ENCODE results near the gene ACVR1B. TPM values are rescaled to one million over a fixed set of nuclear protein-coding genes. Genes with fewer than 3 reads are reported as not detected.

The ACVR1B gene
- total and polyA plus RNA-seq, 9 of the 15 experiments (the other 6 are each of a cell fraction or from before 2014, with no cell fraction given) = 0.97 to 15.1 (median 6.8) TPM

DNA sequence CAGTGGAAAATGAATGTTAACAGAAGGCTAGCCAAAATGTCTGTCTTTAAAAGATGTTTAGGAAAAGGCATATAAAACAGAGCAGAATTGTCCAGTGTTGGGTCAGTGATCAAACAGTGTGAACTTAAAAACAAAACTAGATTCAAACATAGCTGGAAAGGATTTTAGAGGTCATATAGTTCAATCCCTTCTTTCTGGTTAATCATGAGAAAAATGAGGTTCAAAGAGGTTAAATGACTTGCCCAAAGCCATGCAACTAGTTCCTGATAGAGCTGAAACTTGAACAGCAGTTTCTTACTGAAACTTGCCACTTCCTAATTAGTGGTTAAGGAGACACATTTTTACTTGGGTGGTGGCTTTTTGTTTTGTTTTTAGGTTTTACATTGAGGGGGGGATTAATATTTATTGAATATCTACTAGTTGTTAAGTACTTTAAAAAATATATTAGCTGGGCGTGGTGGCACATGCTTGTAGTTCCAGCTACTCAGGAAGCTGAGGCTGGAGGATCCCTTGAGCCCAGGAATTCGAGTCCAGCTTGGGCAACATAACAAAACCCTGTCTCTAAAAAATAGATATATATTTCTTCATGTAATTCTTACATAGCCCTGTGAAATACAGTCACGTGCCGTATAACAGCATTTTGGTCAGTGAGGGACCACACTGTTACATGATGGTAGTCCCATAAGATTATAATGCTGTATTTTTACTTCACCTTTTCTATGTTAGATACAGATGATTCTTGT is 20.4 kb downstream of the ACVR1B start (continued):
- TF ChIP-seq, protein P1, sequence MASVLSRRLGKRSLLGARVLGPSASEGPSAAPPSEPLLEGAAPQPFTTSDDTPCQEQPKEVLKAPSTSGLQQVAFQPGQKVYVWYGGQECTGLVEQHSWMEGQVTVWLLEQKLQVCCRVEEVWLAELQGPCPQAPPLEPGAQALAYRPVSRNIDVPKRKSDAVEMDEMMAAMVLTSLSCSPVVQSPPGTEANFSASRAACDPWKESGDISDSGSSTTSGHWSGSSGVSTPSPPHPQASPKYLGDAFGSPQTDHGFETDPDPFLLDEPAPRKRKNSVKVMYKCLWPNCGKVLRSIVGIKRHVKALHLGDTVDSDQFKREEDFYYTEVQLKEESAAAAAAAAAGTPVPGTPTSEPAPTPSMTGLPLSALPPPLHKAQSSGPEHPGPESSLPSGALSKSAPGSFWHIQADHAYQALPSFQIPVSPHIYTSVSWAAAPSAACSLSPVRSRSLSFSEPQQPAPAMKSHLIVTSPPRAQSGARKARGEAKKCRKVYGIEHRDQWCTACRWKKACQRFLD (CRISPR knock-in tag; IDR thresholded peaks at IDR 0.05) = 0 out of 2 replicates have a peak, but pooled peaks have one; percentile 10
- TF ChIP-seq STAG1 (CRISPR knock-in tag; IDR thresholded peaks at IDR 0.05; ENCODE audit: borderline replicate concordance) = no peak

DNA sequence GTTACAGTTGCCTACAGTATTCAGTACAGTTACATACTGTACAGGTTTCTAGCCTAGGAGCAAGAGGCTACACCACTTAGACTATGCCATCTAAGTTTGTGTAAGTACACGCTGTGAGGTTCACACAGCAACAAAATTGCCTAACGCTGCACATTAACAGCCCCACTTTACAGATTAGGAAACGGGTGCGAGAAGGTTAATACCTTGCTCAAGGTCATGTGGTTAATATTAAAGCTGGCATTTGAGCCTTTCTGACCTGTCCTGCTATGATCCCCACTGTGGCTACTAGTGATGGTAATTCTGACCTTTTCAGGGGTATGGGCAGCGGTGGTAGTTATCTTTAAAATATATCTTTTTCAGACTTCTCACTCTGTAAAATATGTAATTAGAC is 20.9 kb downstream of the ACVR1B start:
- ChIA-PET CTCF (ENCODE audit: low intra/inter-chr PET ratio) (no interaction called here), POLR2A (interaction anchor here (0.5 to 1.1 kb wide), 2 partner anchors 12 to 93 kb away, joined by 3 to 4 read pairs; no protein-coding TSS in a partner anchor)
- DNase-seq (ENCODE audit: extremely low read depth in 1 of 4, low spot score in 3 of 4) (no peak), FAIRE-seq (no peak), ATAC-seq (peak; percentile 29)
- peak overlapping the region; percentile 55 for H3K4me2 ChIP-seq (ENCODE audit: insufficient read depth, low read length)
- peaks cover 24% of the 10 kb centered on the region; the same call in 2 of the 3 replicates for H3K79me2 ChIP-seq (ENCODE audit: control insufficient read depth, insufficient read depth, low read length)
- peaks cover 5% of the 10 kb centered on the region for H3K9me1 ChIP-seq (ENCODE audit: control insufficient read depth, insufficient read depth, low read length)
- peak overlapping the region; percentile 34; the same call in 1 of the 3 replicates for H3K27ac ChIP-seq (ENCODE audit: extremely low read depth, low read depth, low read length)
- H4K20me1 ChIP-seq (replicated peaks; ENCODE audit: control insufficient read depth, insufficient read depth, low read length) = peaks cover 36% of the 10 kb centered on the region
- intact Hi-C loops (cut with micrococcal nuclease) (no loop called here), in situ Hi-C loops (cut with MboI) (no loop called here)
- no peaks in the 10 kb centered on the region for H3K27me3 ChIP-seq (ENCODE audit: control insufficient read depth in 2 of 2, insufficient read depth in 2 of 2, low read length in 2 of 2)
- H3K4me1 ChIP-seq (replicated peaks in 1 of 2; ENCODE audit: control insufficient read depth in 2 of 2, insufficient read depth in 2 of 2, low read length in 2 of 2) = peaks cover 10 to 47% of the 10 kb centered on the region in 2 experiments; a peak in 4 of 5 replicates
- H3K9me3 ChIP-seq (replicated peaks; ENCODE audit: control insufficient read depth, insufficient read depth, low read depth, low read length) = no peaks in the 10 kb centered on the region
- H3K36me3 ChIP-seq (ENCODE audit: control insufficient read depth, insufficient read depth, low read length) = peaks cover 23% of the 10 kb centered on the region; the same call in 2 of the 3 replicates
- no TSS peak for BruUV-seq (replicated peaks)
- WGBS (ENCODE audit: insufficient coverage, low coverage, missing lambda C conversion rate) = 0% methylated on average over 5 of the region's 5 CpGs
- H3K9ac ChIP-seq (ENCODE audit: insufficient read depth in 1 of 2, low read depth in 2 of 2, low read length in 2 of 2) = no peak overlapping the region
- no peak overlapping the region for H3K4me3 ChIP-seq
- H2AFZ ChIP-seq (ENCODE audit: low read depth, low read length) = no peak overlapping the region
- TF ChIP-seq, protein P2, sequence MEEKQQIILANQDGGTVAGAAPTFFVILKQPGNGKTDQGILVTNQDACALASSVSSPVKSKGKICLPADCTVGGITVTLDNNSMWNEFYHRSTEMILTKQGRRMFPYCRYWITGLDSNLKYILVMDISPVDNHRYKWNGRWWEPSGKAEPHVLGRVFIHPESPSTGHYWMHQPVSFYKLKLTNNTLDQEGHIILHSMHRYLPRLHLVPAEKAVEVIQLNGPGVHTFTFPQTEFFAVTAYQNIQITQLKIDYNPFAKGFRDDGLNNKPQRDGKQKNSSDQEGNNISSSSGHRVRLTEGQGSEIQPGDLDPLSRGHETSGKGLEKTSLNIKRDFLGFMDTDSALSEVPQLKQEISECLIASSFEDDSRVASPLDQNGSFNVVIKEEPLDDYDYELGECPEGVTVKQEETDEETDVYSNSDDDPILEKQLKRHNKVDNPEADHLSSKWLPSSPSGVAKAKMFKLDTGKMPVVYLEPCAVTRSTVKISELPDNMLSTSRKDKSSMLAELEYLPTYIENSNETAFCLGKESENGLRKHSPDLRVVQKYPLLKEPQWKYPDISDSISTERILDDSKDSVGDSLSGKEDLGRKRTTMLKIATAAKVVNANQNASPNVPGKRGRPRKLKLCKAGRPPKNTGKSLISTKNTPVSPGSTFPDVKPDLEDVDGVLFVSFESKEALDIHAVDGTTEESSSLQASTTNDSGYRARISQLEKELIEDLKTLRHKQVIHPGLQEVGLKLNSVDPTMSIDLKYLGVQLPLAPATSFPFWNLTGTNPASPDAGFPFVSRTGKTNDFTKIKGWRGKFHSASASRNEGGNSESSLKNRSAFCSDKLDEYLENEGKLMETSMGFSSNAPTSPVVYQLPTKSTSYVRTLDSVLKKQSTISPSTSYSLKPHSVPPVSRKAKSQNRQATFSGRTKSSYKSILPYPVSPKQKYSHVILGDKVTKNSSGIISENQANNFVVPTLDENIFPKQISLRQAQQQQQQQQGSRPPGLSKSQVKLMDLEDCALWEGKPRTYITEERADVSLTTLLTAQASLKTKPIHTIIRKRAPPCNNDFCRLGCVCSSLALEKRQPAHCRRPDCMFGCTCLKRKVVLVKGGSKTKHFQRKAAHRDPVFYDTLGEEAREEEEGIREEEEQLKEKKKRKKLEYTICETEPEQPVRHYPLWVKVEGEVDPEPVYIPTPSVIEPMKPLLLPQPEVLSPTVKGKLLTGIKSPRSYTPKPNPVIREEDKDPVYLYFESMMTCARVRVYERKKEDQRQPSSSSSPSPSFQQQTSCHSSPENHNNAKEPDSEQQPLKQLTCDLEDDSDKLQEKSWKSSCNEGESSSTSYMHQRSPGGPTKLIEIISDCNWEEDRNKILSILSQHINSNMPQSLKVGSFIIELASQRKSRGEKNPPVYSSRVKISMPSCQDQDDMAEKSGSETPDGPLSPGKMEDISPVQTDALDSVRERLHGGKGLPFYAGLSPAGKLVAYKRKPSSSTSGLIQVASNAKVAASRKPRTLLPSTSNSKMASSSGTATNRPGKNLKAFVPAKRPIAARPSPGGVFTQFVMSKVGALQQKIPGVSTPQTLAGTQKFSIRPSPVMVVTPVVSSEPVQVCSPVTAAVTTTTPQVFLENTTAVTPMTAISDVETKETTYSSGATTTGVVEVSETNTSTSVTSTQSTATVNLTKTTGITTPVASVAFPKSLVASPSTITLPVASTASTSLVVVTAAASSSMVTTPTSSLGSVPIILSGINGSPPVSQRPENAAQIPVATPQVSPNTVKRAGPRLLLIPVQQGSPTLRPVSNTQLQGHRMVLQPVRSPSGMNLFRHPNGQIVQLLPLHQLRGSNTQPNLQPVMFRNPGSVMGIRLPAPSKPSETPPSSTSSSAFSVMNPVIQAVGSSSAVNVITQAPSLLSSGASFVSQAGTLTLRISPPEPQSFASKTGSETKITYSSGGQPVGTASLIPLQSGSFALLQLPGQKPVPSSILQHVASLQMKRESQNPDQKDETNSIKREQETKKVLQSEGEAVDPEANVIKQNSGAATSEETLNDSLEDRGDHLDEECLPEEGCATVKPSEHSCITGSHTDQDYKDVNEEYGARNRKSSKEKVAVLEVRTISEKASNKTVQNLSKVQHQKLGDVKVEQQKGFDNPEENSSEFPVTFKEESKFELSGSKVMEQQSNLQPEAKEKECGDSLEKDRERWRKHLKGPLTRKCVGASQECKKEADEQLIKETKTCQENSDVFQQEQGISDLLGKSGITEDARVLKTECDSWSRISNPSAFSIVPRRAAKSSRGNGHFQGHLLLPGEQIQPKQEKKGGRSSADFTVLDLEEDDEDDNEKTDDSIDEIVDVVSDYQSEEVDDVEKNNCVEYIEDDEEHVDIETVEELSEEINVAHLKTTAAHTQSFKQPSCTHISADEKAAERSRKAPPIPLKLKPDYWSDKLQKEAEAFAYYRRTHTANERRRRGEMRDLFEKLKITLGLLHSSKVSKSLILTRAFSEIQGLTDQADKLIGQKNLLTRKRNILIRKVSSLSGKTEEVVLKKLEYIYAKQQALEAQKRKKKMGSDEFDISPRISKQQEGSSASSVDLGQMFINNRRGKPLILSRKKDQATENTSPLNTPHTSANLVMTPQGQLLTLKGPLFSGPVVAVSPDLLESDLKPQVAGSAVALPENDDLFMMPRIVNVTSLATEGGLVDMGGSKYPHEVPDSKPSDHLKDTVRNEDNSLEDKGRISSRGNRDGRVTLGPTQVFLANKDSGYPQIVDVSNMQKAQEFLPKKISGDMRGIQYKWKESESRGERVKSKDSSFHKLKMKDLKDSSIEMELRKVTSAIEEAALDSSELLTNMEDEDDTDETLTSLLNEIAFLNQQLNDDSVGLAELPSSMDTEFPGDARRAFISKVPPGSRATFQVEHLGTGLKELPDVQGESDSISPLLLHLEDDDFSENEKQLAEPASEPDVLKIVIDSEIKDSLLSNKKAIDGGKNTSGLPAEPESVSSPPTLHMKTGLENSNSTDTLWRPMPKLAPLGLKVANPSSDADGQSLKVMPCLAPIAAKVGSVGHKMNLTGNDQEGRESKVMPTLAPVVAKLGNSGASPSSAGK (IDR thresholded peaks at IDR 0.05) = 0 out of 2 replicates have a peak, but pooled peaks have one; percentile 5
- no peak for TF ChIP-seq ZNF695 (CRISPR knock-in tag; IDR thresholded peaks at IDR 0.05)
